ENCODE data around the gene TAAR2.

- TF ChIP-seq CTCF (IDR thresholded peaks at IDR 0.05; ENCODE audit: low read depth, low read length) (no peak), EZH2phosphoT487 (IDR thresholded peaks at IDR 0.05; ENCODE audit: low read depth) (no peak)
Observed at GRCh38 chr6:132623106-132623845, 799 bp downstream of the TAAR2 start.
